Esophagus (tissue), 2 donors: ENCODE data around the gene BEX4. TPM values are rescaled to one million over a fixed set of nuclear protein-coding genes. Genes with fewer than 3 reads are reported as not detected.

ENCODE experiments used
- H3K27ac ChIP-seq, 2 donors: one replicate each; pipeline ENCODE4 v1.5.1; 2013; ENCODE audit warnings: low read depth in 2 of 2, mild to moderate bottlenecking in 2 of 2, inconsistent platforms in 1 of 2, low read length in 1 of 2, moderate library complexity in 1 of 2
- H3K27me3 ChIP-seq, 2 donors: one replicate each; pipeline ENCODE4 v1.6.1; 2013; ENCODE audit warnings: low read length in 2 of 2, control low read depth in 1 of 2, mild to moderate bottlenecking in 1 of 2; ENCODE audit not compliant: insufficient read depth in 2 of 2, control insufficient read depth in 1 of 2
- H3K36me3 ChIP-seq, 2 donors: one replicate each; pipeline ENCODE4 v1.6.1; 2013; ENCODE audit warnings: low read length in 1 of 2; ENCODE audit not compliant: control insufficient read depth in 2 of 2, insufficient read depth in 2 of 2
- H3K4me1 ChIP-seq, 2 donors: one replicate each; pipeline ENCODE4 v1.6.1; 2013; ENCODE audit warnings: low read length in 1 of 2; ENCODE audit not compliant: control insufficient read depth in 2 of 2, insufficient read depth in 2 of 2
- H3K4me3 ChIP-seq, 2 donors: one replicate each; pipeline ENCODE4 v1.5.1; 2013; ENCODE audit warnings: low read length in 2 of 2, mild to moderate bottlenecking in 2 of 2, low read depth in 1 of 2, moderate library complexity in 1 of 2
- H3K9me3 ChIP-seq, 2 donors: one replicate each; pipeline ENCODE4 v1.6.1; 2013; ENCODE audit warnings: mild to moderate bottlenecking in 2 of 2, low read depth in 1 of 2, low read length in 1 of 2, moderate library complexity in 1 of 2; ENCODE audit not compliant: control insufficient read depth in 2 of 2, insufficient read depth in 1 of 2
- polyA plus RNA-seq, 2 donors: library from polyadenylated mRNA; stranded (reverse); fragments of 200-250 nt; gene quantifications; one replicate each; pipeline ENCODE4 v1.2.3, GENCODE V29; 2013
- donor health status: healthy with polysubstance abuse.
- donor health status: Bipolar disorder and iron deficiency.

Gene BEX4
- polyA plus RNA-seq, 2 donors: 41.4 to 56.0 TPM

GRCh38 chrX:103256651-103257050, 41.7 kb downstream of the BEX4 start:
- no peaks in the 10 kb centered on the region for H3K27me3 ChIP-seq
- no peaks in the 10 kb centered on the region for H3K36me3 ChIP-seq
- H3K9me3 ChIP-seq: no peaks in the 10 kb centered on the region
- no peak overlapping the region for H3K4me3 ChIP-seq
- H3K27ac ChIP-seq: no peak overlapping the region
- H3K4me1 ChIP-seq: no peaks in the 10 kb centered on the region

- Histone ChIP-seq H3K4me1 (no peaks in the 10 kb centered on the region), H3K36me3 (no peaks in the 10 kb centered on the region), H3K9me3 (no peaks in the 10 kb centered on the region), H3K27me3 (no peaks in the 10 kb centered on the region), H3K4me3 (no peak overlapping the region), H3K27ac (no peak overlapping the region)
Measured at GRCh38 chrX:103258275-103258674, 43.4 kb downstream of the BEX4 start.

Other genes with a start within 250 kb of the BEX4 start
- gene BEX1, start 150.9 kb upstream of the BEX4 start, polyA plus RNA-seq: under 1 TPM; 0.14 to 0.35 TPM
- under 1 TPM in 1 of 2 donors, not detected in 1; 0.19 TPM for gene NXF3, start 122.0 kb upstream of the BEX4 start, polyA plus RNA-seq
- 10 to 100 TPM; 32.9 to 33.2 TPM for gene TCEAL8, start 40.0 kb downstream of the BEX4 start, polyA plus RNA-seq
- gene TCEAL5, start 61.6 kb downstream of the BEX4 start, polyA plus RNA-seq: under 1 TPM; 0.05 to 0.14 TPM
- gene BEX2, start 95.9 kb downstream of the BEX4 start, polyA plus RNA-seq: 10 to 100 TPM in 1 of 2 donors, 1 to 10 TPM in 1; 5.0 to 12.2 TPM
- 1 to 10 TPM in 1 of 2 donors, under 1 TPM in 1; 0.88 to 1.1 TPM for gene TCEAL7, start 115.1 kb downstream of the BEX4 start, polyA plus RNA-seq
- 10 to 100 TPM; 39.4 to 48.0 TPM for gene TCEAL9, start 141.4 kb downstream of the BEX4 start, polyA plus RNA-seq
- gene BEX3, start 161.4 kb downstream of the BEX4 start, polyA plus RNA-seq: 10 to 100 TPM; 28.2 to 60.1 TPM